OCI-LY1 (cell line): ENCODE data around the gene BAZ2A.

ENCODE experiments used
- H2AFZ ChIP-seq: fragments of 200-600 bp; sonication (generic), shearing (Covaris generic); 2 replicates; pipeline ENCODE4 v1.6.0; 2014; ENCODE audit warnings: antibody characterized with exemption, mild to moderate bottlenecking, low read length
- H3F3A ChIP-seq: fragments of 200-600 bp; sonication (generic), shearing (Covaris generic); 2 replicates; pipeline ENCODE4 v1.6.0; 2014; ENCODE audit warnings: mild to moderate bottlenecking, antibody characterized with exemption, low read length, moderate library complexity; ENCODE audit not compliant: insufficient read depth
- H3K27ac ChIP-seq: fragments of 200-600 bp; sonication (generic); 2 replicates; pipeline ENCODE4 v1.5.1; 2014; ENCODE audit warnings: low read length, mixed run types, mild to moderate bottlenecking, low read depth; ENCODE audit not compliant: poor library complexity, severe bottlenecking
- H3K27me3 ChIP-seq: fragments of 200-600 bp; sonication (generic); 2 replicates; pipeline ENCODE4 v1.6.0; 2014; ENCODE audit warnings: antibody characterized with exemption, mild to moderate bottlenecking, low read length, moderate library complexity; ENCODE audit not compliant: insufficient read depth
- H3K36me3 ChIP-seq: fragments of 200-600 bp; sonication (generic); 2 replicates; pipeline ENCODE4 v1.6.1; 2014; ENCODE audit warnings: mild to moderate bottlenecking, antibody characterized with exemption, low read length, moderate library complexity, mixed read lengths; ENCODE audit not compliant: insufficient read depth
- H3K4me1 ChIP-seq: fragments of 200-600 bp; sonication (generic); 2 replicates; pipeline ENCODE4 v1.5.1; 2014; ENCODE audit warnings: mild to moderate bottlenecking, low read length, moderate library complexity; ENCODE audit not compliant: insufficient read depth, severe bottlenecking
- H3K4me2 ChIP-seq: fragments of 200-600 bp; sonication (generic), shearing (Covaris generic); 2 replicates; pipeline ENCODE4 v1.6.1; 2014; ENCODE audit warnings: low read length
- H3K4me3 ChIP-seq: fragments of 200-600 bp; sonication (generic); 2 replicates; pipeline ENCODE4 v1.5.1; 2014; ENCODE audit warnings: low read length, low read depth, mild to moderate bottlenecking, mixed read lengths; ENCODE audit not compliant: poor library complexity, severe bottlenecking
- H3K79me2 ChIP-seq: fragments of 200-600 bp; shearing (Covaris generic); 2 replicates; pipeline ENCODE4 v1.6.1; 2016; ENCODE audit warnings: mixed run types, low read length, mixed read lengths; ENCODE audit not compliant: insufficient read depth
- H3K9ac ChIP-seq: fragments of 200-600 bp; sonication (generic), shearing (Covaris generic); 2 replicates; pipeline ENCODE4 v1.6.1; 2014; ENCODE audit warnings: mild to moderate bottlenecking, low read length, mixed read lengths
- H3K9me2 ChIP-seq: fragments of 200-600 bp; sonication (generic), shearing (Covaris generic); 2 replicates; pipeline ENCODE4 v1.6.1; 2014; ENCODE audit warnings: low read depth, mild to moderate bottlenecking, low read length, mixed read lengths
- H3K9me3 ChIP-seq: fragments of 200-600 bp; shearing (Covaris generic); 2 replicates; pipeline ENCODE4 v1.6.1; 2014; ENCODE audit warnings: low read length, mixed read lengths
- H4K20me1 ChIP-seq: fragments of 200-600 bp; sonication (generic), shearing (Covaris generic); 2 replicates; pipeline ENCODE4 v1.6.0; 2016; ENCODE audit warnings: mild to moderate bottlenecking, low read length; ENCODE audit not compliant: insufficient read depth
- CTCF ChIP-seq: fragments of 200-600 bp; sonication (generic), shearing (Covaris generic); IDR thresholded peaks from 2 replicates; pipeline ENCODE4 v1.5.1; 2017; ENCODE audit warnings: mild to moderate bottlenecking, antibody characterized with exemption, low read length, moderate library complexity, mixed read lengths
- EZH2 ChIP-seq: fragments of 200-600 bp; sonication (generic), shearing (Covaris generic); IDR thresholded peaks from 2 replicates; pipeline ENCODE4 v1.8.0; 2017; ENCODE audit warnings: borderline replicate concordance, mixed run types, mild to moderate bottlenecking, antibody characterized with exemption, low read length, moderate library complexity, mixed read lengths

The BAZ2A gene

GRCh38 chr12:56546680-56547079 is 83.4 kb downstream of the BAZ2A start:
- Histone ChIP-seq H3K4me1 (no peaks in the 10 kb centered on the region), H4K20me1 (no peaks in the 10 kb centered on the region), H3K4me3 (no peak overlapping the region), H3K4me2 (no peak overlapping the region), H3K27ac (no peak overlapping the region), H3K27me3 (no peaks in the 10 kb centered on the region), H3K9me3 (no peaks in the 10 kb centered on the region), H3K9ac (no peak overlapping the region), H3K9me2 (no peaks in the 10 kb centered on the region), H3K79me2 (no peaks in the 10 kb centered on the region), H3K36me3 (no peaks in the 10 kb centered on the region), H3F3A (no peaks in the 10 kb centered on the region), H2AFZ (no peak overlapping the region)
- no peak for TF ChIP-seq EZH2
- TF ChIP-seq CTCF, result no peak
